Measurements from ENCODE around the gene LCMT2. TPM values are rescaled to one million over a fixed set of nuclear protein-coding genes. Genes with fewer than 3 reads are reported as not detected.

The LCMT2 gene
- total and polyA plus RNA-seq, 2 of the 8 experiments (the other 6 are each of a cell fraction or from before 2014, with no cell fraction given) = 11.2 to 11.9 TPM

- TF ChIP-seq CHD7 (IDR thresholded peaks at IDR 0.05; ENCODE audit: insufficient replicate concordance, low read length) (no peak), RFX5 (IDR thresholded peaks at IDR 0.05; ENCODE audit: borderline replicate concordance, low read depth, low read length) (no peak), POLR2AphosphoS5 (IDR thresholded peaks at IDR 0.05; ENCODE audit: low read depth, low read length) (no peak), SP1 (IDR thresholded peaks at IDR 0.05; ENCODE audit: low read depth, low read length) (no peak), TAF7 (optimal IDR thresholded peaks at IDR 0.05; ENCODE audit: borderline replicate concordance, low read depth, low read length) (no peak), NRF1 (IDR thresholded peaks at IDR 0.05; ENCODE audit: low read depth, low read length) (no peak), MAFK (IDR thresholded peaks at IDR 0.05; ENCODE audit: low read depth, low read length) (no peak)
Observed at GRCh38 chr15:43277231-43277823, 53.0 kb downstream of the LCMT2 start (continued).

Data from H1 (cell line).